NK-92 treated with Interleukin-12 subunit alpha and Interleukin-12 subunit beta, amount 100 ng/mL, for 24 hours (cell line): ENCODE measurements around the gene TNFSF12.

ENCODE experiments used
- DNase-seq: peaks from one replicate; lab custom pipeline; 2025; lab: John Stamatoyannopoulos, UW

The TNFSF12 gene

GRCh38 chr17:7544911-7545310 is 3.9 kb upstream of the TNFSF12 start:
- DNase-seq = no peak

- no peak for DNase-seq
Observed at GRCh38 chr17:7549401-7550055, 670 bp downstream of the TNFSF12 start.

- no peak for DNase-seq
Observed at GRCh38 chr17:7550344-7550743, 1.5 kb downstream of the TNFSF12 start.

- DNase-seq = no peak
Observed at GRCh38 chr17:7551396-7551795, 2.5 kb downstream of the TNFSF12 start.

- no peak for DNase-seq
Observed at GRCh38 chr17:7552621-7553051, 3.8 kb downstream of the TNFSF12 start.

DNA sequence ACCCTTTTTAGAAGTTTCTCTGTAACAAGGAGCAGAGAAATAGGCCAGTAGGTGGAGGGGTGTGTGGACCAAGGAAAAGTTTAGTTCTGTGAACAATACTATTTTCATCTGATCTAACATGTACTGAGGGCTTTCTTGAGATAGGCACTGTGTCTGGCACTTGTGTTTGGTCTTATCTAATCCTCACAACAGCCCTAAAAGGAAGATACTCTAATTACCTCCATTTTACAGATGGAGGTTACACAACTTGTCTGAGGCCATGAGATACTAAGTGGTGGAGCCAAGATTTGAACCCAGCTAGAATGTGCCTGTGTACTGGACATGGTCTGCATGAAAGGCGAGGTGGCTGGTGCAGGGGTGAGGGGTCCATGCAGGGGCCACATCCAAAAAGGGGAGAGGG is 4.5 kb downstream of the TNFSF12 start:
- DNase-seq = no peak

- no peak for DNase-seq
Observed at GRCh38 chr17:7555320-7555948, 6.6 kb downstream of the TNFSF12 start.

- DNase-seq = no peak
Observed at GRCh38 chr17:7556627-7557026, 7.8 kb downstream of the TNFSF12 start.

DNA sequence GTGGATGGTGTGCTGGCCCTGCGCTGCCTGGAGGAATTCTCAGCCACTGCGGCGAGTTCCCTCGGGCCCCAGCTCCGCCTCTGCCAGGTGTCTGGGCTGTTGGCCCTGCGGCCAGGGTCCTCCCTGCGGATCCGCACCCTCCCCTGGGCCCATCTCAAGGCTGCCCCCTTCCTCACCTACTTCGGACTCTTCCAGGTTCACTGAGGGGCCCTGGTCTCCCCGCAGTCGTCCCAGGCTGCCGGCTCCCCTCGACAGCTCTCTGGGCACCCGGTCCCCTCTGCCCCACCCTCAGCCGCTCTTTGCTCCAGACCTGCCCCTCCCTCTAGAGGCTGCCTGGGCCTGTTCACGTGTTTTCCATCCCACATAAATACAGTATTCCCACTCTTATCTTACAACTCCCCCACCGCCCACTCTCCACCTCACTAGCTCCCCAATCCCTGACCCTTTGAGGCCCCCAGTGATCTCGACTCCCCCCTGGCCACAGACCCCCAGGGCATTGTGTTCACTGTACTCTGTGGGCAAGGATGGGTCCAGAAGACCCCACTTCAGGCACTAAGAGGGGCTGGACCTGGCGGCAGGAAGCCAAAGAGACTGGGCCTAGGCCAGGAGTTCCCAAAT is 8.4 kb downstream of the TNFSF12 start:
- no peak for DNase-seq

DNA sequence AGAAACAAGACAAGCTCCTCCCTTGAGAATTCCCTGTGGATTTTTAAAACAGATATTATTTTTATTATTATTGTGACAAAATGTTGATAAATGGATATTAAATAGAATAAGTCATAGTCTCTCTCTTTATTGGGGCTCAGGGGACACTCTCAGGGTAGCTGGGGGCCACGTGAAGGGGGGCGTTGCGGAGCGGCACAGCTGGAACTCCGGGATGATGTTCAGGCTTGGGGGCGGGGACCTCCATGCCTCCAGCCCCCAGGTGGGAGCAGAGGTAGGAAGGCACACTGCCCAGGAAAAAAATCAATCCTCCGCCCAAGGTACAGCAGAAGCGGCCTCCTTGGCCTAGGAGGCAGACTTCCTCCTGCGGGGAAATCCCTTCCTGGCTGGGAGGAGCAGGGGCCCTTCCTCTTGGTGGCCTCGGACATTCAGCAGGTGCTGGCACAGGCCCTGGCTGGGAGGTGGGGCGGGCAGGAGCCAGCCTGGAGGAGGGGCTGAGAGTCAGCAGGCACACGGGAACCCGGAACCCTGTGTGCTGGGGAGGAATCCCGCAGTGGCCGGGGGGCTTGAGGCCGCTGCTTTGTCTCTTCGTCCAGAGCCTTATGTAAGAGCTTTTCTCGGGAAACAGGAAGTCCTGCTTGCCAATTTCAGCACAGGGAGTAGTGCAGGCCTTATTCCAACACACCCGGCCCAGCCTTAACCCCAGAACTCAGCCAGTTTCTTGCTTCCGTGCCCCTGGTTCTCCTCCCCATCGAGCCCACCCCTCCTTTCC is 9.1 kb downstream of the TNFSF12 start:
- no peak for DNase-seq

DNA sequence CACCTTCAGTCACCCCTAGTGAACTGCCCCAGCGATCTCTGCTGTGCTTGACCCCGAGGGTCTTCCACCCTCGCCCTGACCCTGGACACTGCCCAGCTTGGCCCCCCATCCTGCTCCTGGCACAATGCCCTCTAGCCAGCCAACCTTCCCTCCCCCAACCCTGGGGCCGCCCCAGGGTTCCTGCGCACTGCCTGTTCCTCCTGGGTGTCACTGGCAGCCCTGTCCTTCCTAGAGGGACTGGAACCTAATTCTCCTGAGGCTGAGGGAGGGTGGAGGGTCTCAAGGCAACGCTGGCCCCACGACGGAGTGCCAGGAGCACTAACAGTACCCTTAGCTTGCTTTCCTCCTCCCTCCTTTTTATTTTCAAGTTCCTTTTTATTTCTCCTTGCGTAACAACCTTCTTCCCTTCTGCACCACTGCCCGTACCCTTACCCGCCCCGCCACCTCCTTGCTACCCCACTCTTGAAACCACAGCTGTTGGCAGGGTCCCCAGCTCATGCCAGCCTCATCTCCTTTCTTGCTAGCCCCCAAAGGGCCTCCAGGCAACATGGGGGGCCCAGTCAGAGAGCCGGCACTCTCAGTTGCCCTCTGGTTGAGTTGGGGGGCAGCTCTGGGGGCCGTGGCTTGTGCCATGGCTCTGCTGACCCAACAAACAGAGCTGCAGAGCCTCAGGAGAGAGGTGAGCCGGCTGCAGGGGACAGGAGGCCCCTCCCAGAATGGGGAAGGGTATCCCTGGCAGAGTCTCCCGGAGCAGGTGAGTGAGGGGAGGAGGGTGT is 9.9 kb downstream of the TNFSF12 start, which contains the start of gene TNFSF13:
Gene TNFSF13, plus strand, starts transcription at position 207 of the 776 bp plus-strand sequence. Its CDS starts 290 bp downstream, at position 497.
- no peak for DNase-seq

DNA sequence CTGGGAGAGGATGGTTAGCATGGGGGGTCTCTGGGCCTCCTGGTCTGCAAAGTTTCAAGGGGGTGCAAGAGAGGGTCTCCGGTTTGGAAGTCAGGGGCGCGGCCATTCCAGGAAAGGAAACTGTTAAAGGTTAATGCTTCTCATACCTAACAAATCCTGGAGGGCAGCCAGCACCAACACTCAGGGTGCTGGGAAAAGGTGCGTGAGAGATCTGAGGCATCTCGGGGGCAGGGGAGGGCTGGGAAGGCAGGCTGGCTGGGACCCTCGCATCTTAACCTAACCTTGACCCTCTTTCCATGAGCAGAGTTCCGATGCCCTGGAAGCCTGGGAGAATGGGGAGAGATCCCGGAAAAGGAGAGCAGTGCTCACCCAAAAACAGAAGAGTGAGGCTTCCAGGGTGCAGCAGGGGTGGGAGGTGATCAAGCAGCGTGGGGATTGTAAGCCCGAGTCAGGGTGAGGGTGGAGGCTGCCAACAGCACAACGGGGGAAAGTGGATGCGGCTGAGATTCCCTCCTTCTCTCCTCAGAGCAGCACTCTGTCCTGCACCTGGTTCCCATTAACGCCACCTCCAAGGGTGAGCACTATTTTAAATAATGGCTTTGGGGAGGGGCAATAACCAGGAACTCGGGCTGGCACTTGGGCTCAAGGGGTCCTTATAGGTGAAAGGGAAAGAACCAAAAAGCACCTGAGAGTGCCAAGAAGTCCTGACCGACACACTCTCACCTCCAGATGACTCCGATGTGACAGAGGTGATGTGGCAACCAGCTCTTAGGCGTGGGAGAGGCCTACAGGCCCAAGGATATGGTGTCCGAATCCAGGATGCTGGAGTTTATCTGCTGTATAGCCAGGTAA is 10.7 kb downstream of the TNFSF12 start:
- DNase-seq = no peak

- DNase-seq = no peak
Observed at GRCh38 chr17:7560172-7561027, 11.5 kb downstream of the TNFSF12 start.

GRCh38 chr17:7561028-7561575 is 12.2 kb downstream of the TNFSF12 start:
- DNase-seq = peak; percentile 69

- peak; percentile 66 for DNase-seq
Observed at GRCh38 chr17:7561589-7562207, 12.8 kb downstream of the TNFSF12 start, which contains the start of gene SENP3. Gene SENP3 (plus strand): TSS chr17:7561919. CDS start chr17:7563077, 1,158 bp downstream.

- DNase-seq = no peak
Observed at GRCh38 chr17:7562208-7562605, 13.3 kb downstream of the TNFSF12 start.

DNA sequence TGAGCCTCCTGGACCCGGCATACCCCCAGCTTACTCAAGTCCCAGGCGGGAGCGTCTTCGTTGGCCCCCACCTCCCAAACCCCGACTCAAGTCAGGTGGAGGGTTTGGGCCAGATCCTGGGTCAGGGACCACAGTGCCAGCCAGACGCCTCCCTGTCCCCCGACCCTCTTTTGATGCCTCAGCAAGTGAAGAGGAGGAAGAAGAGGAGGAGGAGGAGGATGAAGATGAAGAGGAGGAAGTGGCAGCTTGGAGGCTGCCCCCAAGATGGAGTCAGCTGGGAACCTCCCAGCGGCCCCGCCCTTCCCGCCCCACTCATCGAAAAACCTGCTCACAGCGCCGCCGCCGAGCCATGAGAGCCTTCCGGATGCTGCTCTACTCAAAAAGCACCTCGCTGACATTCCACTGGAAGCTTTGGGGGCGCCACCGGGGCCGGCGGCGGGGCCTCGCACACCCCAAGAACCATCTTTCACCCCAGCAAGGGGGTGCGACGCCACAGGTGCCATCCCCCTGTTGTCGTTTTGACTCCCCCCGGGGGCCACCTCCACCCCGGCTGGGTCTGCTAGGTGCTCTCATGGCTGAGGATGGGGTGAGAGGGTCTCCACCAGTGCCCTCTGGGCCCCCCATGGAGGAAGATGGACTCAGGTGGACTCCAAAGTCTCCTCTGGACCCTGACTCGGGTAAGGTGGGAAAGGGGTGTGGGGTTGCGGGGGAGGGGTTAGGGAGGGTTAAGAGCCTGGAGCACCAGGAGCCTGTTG is 14.4 kb downstream of the TNFSF12 start:
- no peak for DNase-seq

DNA sequence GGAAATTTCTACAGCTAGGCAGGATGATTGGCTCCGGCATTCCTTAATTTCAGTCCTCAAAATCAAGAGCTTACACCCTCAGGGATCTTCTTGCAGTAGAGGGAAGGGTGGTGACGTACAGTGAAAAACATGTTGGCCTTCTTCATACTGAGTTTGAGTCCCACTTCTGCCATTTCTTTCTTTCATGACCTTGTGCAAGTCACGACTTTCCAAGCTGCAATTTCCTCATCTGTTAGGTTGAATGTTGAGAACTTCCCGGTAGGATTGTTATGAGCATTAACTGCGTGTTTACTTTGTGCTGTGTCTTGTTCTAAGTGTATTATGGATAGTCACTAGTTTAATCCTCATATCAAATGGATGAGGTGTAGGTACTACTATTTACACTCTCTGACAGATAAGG is 20.7 kb downstream of the TNFSF12 start:
- DNase-seq = no peak
